HepG2 (cell line): ENCODE results near the gene PIP4K2C. TPM values are rescaled to one million over a fixed set of nuclear protein-coding genes. Genes with fewer than 3 reads are reported as not detected.

ENCODE experiments used
- FOXA3 ChIP-seq: IDR thresholded peaks from 2 replicates; pipeline ENCODE4 v1.6.1; 2016; ENCODE audit warnings: missing genetic modification reagents, missing compliant biosample characterization
- NR1H2 ChIP-seq: sonication (generic); formaldehyde crosslinking; IDR thresholded peaks from 2 replicates; pipeline ENCODE4 v1.8.1; 2022; ENCODE audit warnings: low read depth, missing genetic modification reagents, borderline replicate concordance
- SP5 ChIP-seq: IDR thresholded peaks from 2 replicates; pipeline ENCODE4 v1.6.1; 2016; ENCODE audit warnings: low read depth, borderline replicate concordance
- TRIM22 ChIP-seq: fragments of 450-650 bp; IDR thresholded peaks from 2 replicates; pipeline ENCODE4 v1.6.1; 2017
- YEATS2 ChIP-seq: sonication (generic); formaldehyde crosslinking; IDR thresholded peaks from 2 replicates; pipeline ENCODE4 v1.4.0; 2020; ENCODE audit warnings: missing genetic modification reagents, borderline replicate concordance
- ZNF121 ChIP-seq: sonication (generic); formaldehyde crosslinking; IDR thresholded peaks from 2 replicates; pipeline ENCODE4 v1.5.0; 2020; ENCODE audit warnings: mild to moderate bottlenecking, missing genetic modification reagents
- ZNF30 ChIP-seq: sonication (generic); formaldehyde crosslinking; IDR thresholded peaks from 2 replicates; pipeline ENCODE4 v1.5.0; 2020; ENCODE audit warnings: mild to moderate bottlenecking, missing genetic modification reagents
- ZNF383 ChIP-seq: sonication (generic); formaldehyde crosslinking; IDR thresholded peaks from 2 replicates; pipeline ENCODE4 v1.4.0; 2020; ENCODE audit warnings: missing genetic modification reagents, mild to moderate bottlenecking, borderline replicate concordance
- ZNF883 ChIP-seq: sonication (generic); formaldehyde crosslinking; IDR thresholded peaks from 2 replicates; pipeline ENCODE4 v1.5.1; 2020; ENCODE audit warnings: mild to moderate bottlenecking, missing genetic modification reagents; ENCODE audit errors: not compliant biosample characterization
- polyA plus RNA-seq, 8 experiments: library from polyadenylated mRNA; depleted of rRNA in 3 of 8; stranded (reverse) in 7 of 8; unstranded in 1 of 8; fragments of >200 nt; fragmentation: Illumina TruSeq in 4 of 8; extraction: Trizol in 4 of 8; gene quantifications; 2 replicates each; pipeline versions ENCODE4 v1.2.1 to v1.2.3, GENCODE V29; 2011 to 2016; ENCODE audit warnings: low read depth in 4 of 8, missing spikeins in 1 of 8, mixed read lengths in 1 of 8; ENCODE audit not compliant: insufficient read depth in 1 of 8
- total RNA-seq, 5 experiments: library from RNA; depleted of rRNA; stranded (reverse); fragments of >200 nt; fragmentation: Illumina TruSeq; extraction: Trizol; gene quantifications; 2 replicates each; pipeline ENCODE4 v1.2.3, GENCODE V29; 2016; ENCODE audit warnings: low read depth in 1 of 5
- TF ChIP-seq, protein P1 (sequence below): sonication (generic); formaldehyde crosslinking; IDR thresholded peaks from 2 replicates; pipeline ENCODE4 v1.9.0; 2021; ENCODE audit warnings: mild to moderate bottlenecking, missing genetic modification reagents
- TF ChIP-seq, protein P2 (sequence below): sonication (generic); formaldehyde crosslinking; IDR thresholded peaks from 2 replicates; pipeline ENCODE4 v1.4.0; 2020; ENCODE audit warnings: mild to moderate bottlenecking, missing genetic modification reagents, borderline replicate concordance
- TF ChIP-seq, protein P3 (sequence below): sonication (generic); formaldehyde crosslinking; IDR thresholded peaks from 2 replicates; pipeline ENCODE4 v1.4.0; 2020; ENCODE audit warnings: mild to moderate bottlenecking, low read depth, missing genetic modification reagents
- TF ChIP-seq, protein P4 (sequence below): IDR thresholded peaks from 2 replicates; pipeline ENCODE4 v1.6.1; 2012; ENCODE audit warnings: inconsistent platforms

The PIP4K2C gene
- total and polyA plus RNA-seq, 2 of the 13 experiments (the other 11 are each of a cell fraction or from before 2014, with no cell fraction given) = 23.3 to 26.4 TPM

- TF ChIP-seq YEATS2 = no peak
- 0 out of 2 replicates have a peak, but pooled peaks have one; percentile 10 for TF ChIP-seq FOXA3 (CRISPR knock-in tag)
- no peak for TF ChIP-seq NR1H2 (CRISPR knock-in tag)
- no peak for TF ChIP-seq ZNF883 (CRISPR knock-in tag)
- TF ChIP-seq, protein P1, sequence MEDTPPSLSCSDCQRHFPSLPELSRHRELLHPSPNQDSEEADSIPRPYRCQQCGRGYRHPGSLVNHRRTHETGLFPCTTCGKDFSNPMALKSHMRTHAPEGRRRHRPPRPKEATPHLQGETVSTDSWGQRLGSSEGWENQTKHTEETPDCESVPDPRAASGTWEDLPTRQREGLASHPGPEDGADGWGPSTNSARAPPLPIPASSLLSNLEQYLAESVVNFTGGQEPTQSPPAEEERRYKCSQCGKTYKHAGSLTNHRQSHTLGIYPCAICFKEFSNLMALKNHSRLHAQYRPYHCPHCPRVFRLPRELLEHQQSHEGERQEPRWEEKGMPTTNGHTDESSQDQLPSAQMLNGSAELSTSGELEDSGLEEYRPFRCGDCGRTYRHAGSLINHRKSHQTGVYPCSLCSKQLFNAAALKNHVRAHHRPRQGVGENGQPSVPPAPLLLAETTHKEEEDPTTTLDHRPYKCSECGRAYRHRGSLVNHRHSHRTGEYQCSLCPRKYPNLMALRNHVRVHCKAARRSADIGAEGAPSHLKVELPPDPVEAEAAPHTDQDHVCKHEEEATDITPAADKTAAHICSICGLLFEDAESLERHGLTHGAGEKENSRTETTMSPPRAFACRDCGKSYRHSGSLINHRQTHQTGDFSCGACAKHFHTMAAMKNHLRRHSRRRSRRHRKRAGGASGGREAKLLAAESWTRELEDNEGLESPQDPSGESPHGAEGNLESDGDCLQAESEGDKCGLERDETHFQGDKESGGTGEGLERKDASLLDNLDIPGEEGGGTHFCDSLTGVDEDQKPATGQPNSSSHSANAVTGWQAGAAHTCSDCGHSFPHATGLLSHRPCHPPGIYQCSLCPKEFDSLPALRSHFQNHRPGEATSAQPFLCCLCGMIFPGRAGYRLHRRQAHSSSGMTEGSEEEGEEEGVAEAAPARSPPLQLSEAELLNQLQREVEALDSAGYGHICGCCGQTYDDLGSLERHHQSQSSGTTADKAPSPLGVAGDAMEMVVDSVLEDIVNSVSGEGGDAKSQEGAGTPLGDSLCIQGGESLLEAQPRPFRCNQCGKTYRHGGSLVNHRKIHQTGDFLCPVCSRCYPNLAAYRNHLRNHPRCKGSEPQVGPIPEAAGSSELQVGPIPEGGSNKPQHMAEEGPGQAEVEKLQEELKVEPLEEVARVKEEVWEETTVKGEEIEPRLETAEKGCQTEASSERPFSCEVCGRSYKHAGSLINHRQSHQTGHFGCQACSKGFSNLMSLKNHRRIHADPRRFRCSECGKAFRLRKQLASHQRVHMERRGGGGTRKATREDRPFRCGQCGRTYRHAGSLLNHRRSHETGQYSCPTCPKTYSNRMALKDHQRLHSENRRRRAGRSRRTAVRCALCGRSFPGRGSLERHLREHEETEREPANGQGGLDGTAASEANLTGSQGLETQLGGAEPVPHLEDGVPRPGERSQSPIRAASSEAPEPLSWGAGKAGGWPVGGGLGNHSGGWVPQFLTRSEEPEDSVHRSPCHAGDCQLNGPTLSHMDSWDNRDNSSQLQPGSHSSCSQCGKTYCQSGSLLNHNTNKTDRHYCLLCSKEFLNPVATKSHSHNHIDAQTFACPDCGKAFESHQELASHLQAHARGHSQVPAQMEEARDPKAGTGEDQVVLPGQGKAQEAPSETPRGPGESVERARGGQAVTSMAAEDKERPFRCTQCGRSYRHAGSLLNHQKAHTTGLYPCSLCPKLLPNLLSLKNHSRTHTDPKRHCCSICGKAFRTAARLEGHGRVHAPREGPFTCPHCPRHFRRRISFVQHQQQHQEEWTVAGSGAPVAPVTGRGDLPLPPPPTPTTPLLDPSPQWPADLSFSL (CRISPR knock-in tag) = no peak
- no peak for TF ChIP-seq ZNF30 (CRISPR knock-in tag)
- TF ChIP-seq, protein P2, sequence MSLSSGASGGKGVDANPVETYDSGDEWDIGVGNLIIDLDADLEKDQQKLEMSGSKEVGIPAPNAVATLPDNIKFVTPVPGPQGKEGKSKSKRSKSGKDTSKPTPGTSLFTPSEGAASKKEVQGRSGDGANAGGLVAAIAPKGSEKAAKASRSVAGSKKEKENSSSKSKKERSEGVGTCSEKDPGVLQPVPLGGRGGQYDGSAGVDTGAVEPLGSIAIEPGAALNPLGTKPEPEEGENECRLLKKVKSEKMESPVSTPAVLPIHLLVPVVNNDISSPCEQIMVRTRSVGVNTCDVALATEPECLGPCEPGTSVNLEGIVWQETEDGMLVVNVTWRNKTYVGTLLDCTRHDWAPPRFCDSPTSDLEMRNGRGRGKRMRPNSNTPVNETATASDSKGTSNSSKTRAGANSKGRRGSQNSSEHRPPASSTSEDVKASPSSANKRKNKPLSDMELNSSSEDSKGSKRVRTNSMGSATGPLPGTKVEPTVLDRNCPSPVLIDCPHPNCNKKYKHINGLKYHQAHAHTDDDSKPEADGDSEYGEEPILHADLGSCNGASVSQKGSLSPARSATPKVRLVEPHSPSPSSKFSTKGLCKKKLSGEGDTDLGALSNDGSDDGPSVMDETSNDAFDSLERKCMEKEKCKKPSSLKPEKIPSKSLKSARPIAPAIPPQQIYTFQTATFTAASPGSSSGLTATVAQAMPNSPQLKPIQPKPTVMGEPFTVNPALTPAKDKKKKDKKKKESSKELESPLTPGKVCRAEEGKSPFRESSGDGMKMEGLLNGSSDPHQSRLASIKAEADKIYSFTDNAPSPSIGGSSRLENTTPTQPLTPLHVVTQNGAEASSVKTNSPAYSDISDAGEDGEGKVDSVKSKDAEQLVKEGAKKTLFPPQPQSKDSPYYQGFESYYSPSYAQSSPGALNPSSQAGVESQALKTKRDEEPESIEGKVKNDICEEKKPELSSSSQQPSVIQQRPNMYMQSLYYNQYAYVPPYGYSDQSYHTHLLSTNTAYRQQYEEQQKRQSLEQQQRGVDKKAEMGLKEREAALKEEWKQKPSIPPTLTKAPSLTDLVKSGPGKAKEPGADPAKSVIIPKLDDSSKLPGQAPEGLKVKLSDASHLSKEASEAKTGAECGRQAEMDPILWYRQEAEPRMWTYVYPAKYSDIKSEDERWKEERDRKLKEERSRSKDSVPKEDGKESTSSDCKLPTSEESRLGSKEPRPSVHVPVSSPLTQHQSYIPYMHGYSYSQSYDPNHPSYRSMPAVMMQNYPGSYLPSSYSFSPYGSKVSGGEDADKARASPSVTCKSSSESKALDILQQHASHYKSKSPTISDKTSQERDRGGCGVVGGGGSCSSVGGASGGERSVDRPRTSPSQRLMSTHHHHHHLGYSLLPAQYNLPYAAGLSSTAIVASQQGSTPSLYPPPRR = no peak
- TF ChIP-seq, protein P3, sequence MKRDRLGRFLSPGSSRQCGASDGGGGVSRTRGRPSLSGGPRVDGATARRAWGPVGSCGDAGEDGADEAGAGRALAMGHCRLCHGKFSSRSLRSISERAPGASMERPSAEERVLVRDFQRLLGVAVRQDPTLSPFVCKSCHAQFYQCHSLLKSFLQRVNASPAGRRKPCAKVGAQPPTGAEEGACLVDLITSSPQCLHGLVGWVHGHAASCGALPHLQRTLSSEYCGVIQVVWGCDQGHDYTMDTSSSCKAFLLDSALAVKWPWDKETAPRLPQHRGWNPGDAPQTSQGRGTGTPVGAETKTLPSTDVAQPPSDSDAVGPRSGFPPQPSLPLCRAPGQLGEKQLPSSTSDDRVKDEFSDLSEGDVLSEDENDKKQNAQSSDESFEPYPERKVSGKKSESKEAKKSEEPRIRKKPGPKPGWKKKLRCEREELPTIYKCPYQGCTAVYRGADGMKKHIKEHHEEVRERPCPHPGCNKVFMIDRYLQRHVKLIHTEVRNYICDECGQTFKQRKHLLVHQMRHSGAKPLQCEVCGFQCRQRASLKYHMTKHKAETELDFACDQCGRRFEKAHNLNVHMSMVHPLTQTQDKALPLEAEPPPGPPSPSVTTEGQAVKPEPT (CRISPR knock-in tag) = no peak
- TF ChIP-seq, protein P4, sequence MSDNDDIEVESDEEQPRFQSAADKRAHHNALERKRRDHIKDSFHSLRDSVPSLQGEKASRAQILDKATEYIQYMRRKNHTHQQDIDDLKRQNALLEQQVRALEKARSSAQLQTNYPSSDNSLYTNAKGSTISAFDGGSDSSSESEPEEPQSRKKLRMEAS = no peak; the same call in 1 of the 2 replicates
- TF ChIP-seq ZNF121 (CRISPR knock-in tag) = no peak
- TF ChIP-seq TRIM22 = no peak
- TF ChIP-seq ZNF383 (CRISPR knock-in tag) = no peak
- no peak for TF ChIP-seq SP5 (CRISPR knock-in tag)
Observed at GRCh38 chr12:57583008-57583831, 7.8 kb upstream of the PIP4K2C start (continued).
